Tibial artery (tissue), 4 donors: ENCODE measurements around the gene TMEM242.

Source experiments
- DNase-seq, 2 donors: peaks; one replicate each; pipeline ENCODE4 v3.0.0-alpha.2; 2019
- H3K27ac ChIP-seq, 2 donors: fragments of 200-600 bp; sonication (generic) in 1 of 2; 1 replicate in 1 of 2; 2 replicates in 1 of 2; pipeline ENCODE4 v1.5.1; 2018 to 2019; ENCODE audit warnings: mild to moderate bottlenecking in 1 of 2
- H3K27me3 ChIP-seq, 2 donors: fragments of 200-600 bp; sonication (generic) in 1 of 2; one replicate each; pipeline versions ENCODE4 v1.5.1 to v1.6.0; 2016 to 2019
- H3K36me3 ChIP-seq, 3 donors: fragments of 200-600 bp; sonication (generic) in 2 of 3; one replicate each; pipeline ENCODE4 v1.5.1; 2016 to 2019; ENCODE audit warnings: mild to moderate bottlenecking in 2 of 3
- H3K4me1 ChIP-seq, 4 donors: fragments of 200-600 bp; sonication (generic) in 2 of 4; 1 replicate in 3 of 4; 2 replicates in 1 of 4; pipeline ENCODE4 v1.5.1; 2016 to 2019
- H3K4me3 ChIP-seq, 2 donors: fragments of 200-600 bp; sonication (generic) in 1 of 2; 1 replicate in 1 of 2; 2 replicates in 1 of 2; pipeline ENCODE4 v1.5.1; 2018 to 2019; ENCODE audit warnings: mild to moderate bottlenecking in 2 of 2
- H3K9me3 ChIP-seq, 3 donors: fragments of 200-600 bp; sonication (generic) in 1 of 3; one replicate each; pipeline ENCODE4 v1.5.1; 2016 to 2019
- intact Hi-C: fragments of 100-400 bp; cut with DNase I; formaldehyde crosslinking; loops from one replicate; pipeline ENCODE4 v1.15.0; 2023; ENCODE audit warnings: low total_unique reads
- TF ChIP-seq, protein P1 (sequence below), 2 experiments: fragments of 200-600 bp in 1 of 2; fragments of 450-650 bp in 1 of 2; IDR thresholded peaks; one replicate each; pipeline ENCODE4 v1.5.1; 2017 to 2019; ENCODE audit warnings: antibody characterized with exemption in 2 of 2, mild to moderate bottlenecking in 1 of 2, moderate library complexity in 1 of 2

The TMEM242 gene

DNA sequence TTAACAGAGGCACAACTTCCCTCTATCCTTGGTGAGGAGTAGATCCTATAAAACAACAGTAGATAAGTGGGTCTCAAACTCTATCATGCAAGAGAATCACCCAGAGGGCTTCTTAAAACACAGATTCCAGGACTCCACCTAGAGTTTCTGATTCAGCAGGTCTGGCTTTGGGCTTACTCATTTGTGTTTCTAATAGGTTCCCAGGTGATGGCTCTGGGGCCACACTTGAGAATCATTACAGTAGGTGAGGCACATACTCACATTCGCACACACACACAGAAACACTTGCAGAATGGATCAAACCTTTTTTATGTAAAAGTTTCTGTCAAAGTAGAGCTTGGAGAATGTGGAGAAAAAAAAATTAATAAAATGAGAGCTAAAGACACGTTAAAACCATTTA lies 52.4 kb downstream of the TMEM242 start:
- H3K36me3 ChIP-seq: no peaks in the 10 kb centered on the region
- no peaks in the 10 kb centered on the region for H3K27me3 ChIP-seq
- H3K27ac ChIP-seq: no peak overlapping the region
- TF ChIP-seq, protein P1, sequence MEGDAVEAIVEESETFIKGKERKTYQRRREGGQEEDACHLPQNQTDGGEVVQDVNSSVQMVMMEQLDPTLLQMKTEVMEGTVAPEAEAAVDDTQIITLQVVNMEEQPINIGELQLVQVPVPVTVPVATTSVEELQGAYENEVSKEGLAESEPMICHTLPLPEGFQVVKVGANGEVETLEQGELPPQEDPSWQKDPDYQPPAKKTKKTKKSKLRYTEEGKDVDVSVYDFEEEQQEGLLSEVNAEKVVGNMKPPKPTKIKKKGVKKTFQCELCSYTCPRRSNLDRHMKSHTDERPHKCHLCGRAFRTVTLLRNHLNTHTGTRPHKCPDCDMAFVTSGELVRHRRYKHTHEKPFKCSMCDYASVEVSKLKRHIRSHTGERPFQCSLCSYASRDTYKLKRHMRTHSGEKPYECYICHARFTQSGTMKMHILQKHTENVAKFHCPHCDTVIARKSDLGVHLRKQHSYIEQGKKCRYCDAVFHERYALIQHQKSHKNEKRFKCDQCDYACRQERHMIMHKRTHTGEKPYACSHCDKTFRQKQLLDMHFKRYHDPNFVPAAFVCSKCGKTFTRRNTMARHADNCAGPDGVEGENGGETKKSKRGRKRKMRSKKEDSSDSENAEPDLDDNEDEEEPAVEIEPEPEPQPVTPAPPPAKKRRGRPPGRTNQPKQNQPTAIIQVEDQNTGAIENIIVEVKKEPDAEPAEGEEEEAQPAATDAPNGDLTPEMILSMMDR (IDR thresholded peaks at IDR 0.05): no peak
- DNase-seq: no peak
- H3K4me1 ChIP-seq: peaks cover 0 to 64% (median 47%) of the 10 kb centered on the region in 4 donors
- no peaks in the 10 kb centered on the region for H3K9me3 ChIP-seq
- intact Hi-C loops: loop anchor here (5.0 to 10.0 kb wide), 4 partner anchors 34 to 706 kb away; no protein-coding TSS in a partner anchor
- H3K4me3 ChIP-seq: no peak overlapping the region

DNA sequence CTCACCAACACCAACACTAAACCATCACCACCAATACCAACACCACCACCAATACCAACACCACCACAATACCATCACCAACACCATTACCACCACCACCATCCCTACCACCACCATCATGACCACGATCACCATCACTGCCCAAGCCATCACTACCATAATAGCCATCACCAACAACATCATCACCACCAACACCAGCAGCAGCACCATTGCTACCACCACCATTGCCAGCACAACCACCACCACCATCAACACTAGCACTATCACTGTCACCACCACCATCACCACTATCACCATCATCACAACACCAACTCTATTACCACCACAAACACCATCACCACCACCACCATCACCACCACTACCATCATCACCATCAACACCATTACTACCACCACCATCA lies 53.0 kb downstream of the TMEM242 start:
- intact Hi-C loops: loop anchor here (5.0 to 10.0 kb wide), 4 partner anchors 33 to 706 kb away; no protein-coding TSS in a partner anchor
- TF ChIP-seq, protein P1 (IDR thresholded peaks at IDR 0.05): no peak
- no peaks in the 10 kb centered on the region for H3K9me3 ChIP-seq
- H3K4me1 ChIP-seq: peaks cover 0 to 60% (median 45%) of the 10 kb centered on the region in 4 donors
- no peak overlapping the region for H3K4me3 ChIP-seq
- no peaks in the 10 kb centered on the region for H3K27me3 ChIP-seq
- H3K27ac ChIP-seq: no peak overlapping the region
- H3K36me3 ChIP-seq: no peaks in the 10 kb centered on the region
- no peak for DNase-seq

DNA sequence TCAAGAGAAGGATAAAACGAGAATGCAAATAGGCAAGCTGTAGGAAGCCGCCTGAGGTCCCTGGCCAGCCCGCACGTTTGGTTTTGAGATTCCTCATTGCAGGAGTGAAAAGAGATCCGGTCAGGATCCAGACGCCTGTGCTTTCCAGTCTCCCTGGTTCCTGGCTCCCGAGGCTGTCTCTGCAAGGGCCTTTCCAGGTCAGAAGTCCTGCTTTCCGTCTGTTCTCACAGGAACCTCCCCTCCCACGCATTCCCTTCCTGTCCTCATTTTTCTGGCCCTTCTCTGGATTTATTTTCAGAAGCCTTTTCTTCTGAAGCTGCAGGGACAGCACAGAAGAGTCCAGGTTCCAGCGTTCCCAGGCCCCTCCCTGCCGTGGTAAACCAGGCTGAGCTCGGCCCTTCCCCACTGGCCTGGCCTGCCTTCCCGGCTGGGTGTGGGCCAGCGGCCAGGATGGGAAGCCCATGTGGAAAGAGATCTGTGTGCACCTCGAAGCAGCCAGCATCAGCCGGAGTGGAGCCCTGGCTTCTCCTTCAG lies 54.0 kb downstream of the TMEM242 start:
- TF ChIP-seq, protein P1 (IDR thresholded peaks at IDR 0.05): no peak
- intact Hi-C loops: no loop called here

DNA sequence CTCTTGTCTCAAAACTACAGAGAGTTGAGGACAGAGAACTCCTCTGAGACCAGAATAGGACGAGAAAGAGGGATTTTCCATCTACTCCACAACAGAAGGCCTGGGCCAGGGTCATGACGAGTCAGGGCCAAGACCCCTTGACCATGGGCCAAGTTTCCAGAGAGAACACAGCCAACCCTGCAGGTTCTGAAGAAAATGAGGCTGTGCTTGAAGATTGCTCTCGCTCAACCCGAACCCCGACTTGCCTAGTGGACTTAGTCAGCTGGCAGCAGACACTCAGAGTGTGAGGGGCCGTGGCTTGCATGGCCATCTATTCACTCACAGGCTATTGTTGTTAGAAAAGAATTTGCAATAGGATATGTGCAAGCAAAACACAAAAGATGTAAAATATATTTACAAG lies 54.5 kb downstream of the TMEM242 start:
- Histone ChIP-seq H3K27me3 (no peaks in the 10 kb centered on the region), H3K27ac (peak overlapping the region; percentile 69 to 78), H3K4me1 (peaks cover 0 to 64% (median 40%) of the 10 kb centered on the region in 4 donors), H3K36me3 (no peaks in the 10 kb centered on the region), H3K9me3 (no peaks in the 10 kb centered on the region), H3K4me3 (no peak overlapping the region)
- TF ChIP-seq, protein P1 (IDR thresholded peaks at IDR 0.05): no peak
- intact Hi-C loops: no loop called here
- DNase-seq: peak; percentile 13 to 51

More for the DNA sequence above, 54.0 kb downstream of the TMEM242 start:
- Histone ChIP-seq H3K36me3 (no peaks in the 10 kb centered on the region), H3K27ac (peak overlapping the region; percentile 69 to 78), H3K4me3 (no peak overlapping the region), H3K4me1 (peaks cover 0 to 64% (median 40%) of the 10 kb centered on the region in 4 donors), H3K9me3 (no peaks in the 10 kb centered on the region), H3K27me3 (no peaks in the 10 kb centered on the region)
- DNase-seq: peak; percentile 62 to 85

DNA sequence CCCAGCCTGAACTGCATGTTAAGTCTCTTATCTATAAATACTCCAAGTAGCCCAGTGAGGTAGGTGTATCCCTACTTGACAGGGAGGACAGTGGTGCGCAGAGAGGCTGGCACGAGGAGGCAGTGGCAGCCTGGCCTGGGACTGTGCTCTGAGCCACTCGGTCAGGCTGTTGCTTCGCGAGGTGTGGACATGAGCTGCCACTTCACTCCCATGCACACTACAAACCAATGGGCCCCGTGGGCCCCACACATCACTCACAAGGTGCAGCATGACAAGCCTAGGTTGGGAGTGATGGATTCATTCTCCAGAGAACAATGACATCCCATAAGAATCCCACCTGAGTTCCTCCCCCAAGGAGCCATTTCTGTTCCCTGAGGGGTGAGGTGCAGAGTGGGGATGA lies 54.9 kb downstream of the TMEM242 start:
- H3K27me3 ChIP-seq: no peaks in the 10 kb centered on the region
- peak; percentile 12 to 41 for DNase-seq
- peak overlapping the region; percentile 69 to 78 for H3K27ac ChIP-seq
- H3K4me3 ChIP-seq: no peak overlapping the region
- H3K9me3 ChIP-seq: no peaks in the 10 kb centered on the region
- intact Hi-C loops: no loop called here
- H3K4me1 ChIP-seq: peaks cover 0 to 64% (median 38%) of the 10 kb centered on the region in 4 donors
- TF ChIP-seq, protein P1 (IDR thresholded peaks at IDR 0.05): no peak
- no peaks in the 10 kb centered on the region for H3K36me3 ChIP-seq
